ENCODE measurements around the gene DSG4. TPM values are rescaled to one million over a fixed set of nuclear protein-coding genes. Genes with fewer than 3 reads are reported as not detected.

Gene DSG4
- total and polyA plus RNA-seq, 9 of the 15 experiments (the other 6 are each of a cell fraction or from before 2014, with no cell fraction given): not detected

DNA sequence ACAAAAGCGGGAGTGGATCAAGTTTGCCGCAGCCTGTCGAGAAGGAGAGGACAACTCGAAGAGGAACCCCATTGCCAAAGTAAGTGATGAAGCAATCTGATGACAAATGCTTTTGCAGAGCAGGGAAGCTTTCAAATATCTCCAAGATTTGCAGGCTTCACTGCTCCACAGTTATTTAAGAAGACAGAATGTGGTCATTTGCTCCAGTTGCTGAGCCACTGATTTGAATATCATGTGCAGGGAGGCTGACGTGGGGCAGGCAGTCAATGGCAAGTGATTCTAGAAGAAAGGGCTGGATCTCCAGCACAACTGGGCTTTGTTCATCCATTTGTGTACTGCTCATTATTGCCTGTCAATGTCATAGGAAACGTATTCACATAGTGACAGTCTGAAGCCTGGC is 10.2 kb downstream of the DSG4 start:
- Histone ChIP-seq H3K79me2 (ENCODE audit: control insufficient read depth, insufficient read depth, low read length) (no peaks in the 10 kb centered on the region), H3K27ac (ENCODE audit: extremely low read depth, low read depth, low read length) (no peak overlapping the region), H3K9me3 (replicated peaks; ENCODE audit: control insufficient read depth, insufficient read depth, low read depth, low read length) (no peaks in the 10 kb centered on the region), H3K4me3 (no peak overlapping the region), H3K36me3 (ENCODE audit: control insufficient read depth, insufficient read depth, low read length) (no peaks in the 10 kb centered on the region), H3K4me2 (ENCODE audit: insufficient read depth, low read length) (no peak overlapping the region), H4K20me1 (replicated peaks; ENCODE audit: control insufficient read depth, insufficient read depth, low read length) (no peaks in the 10 kb centered on the region), H3K27me3 (ENCODE audit: control insufficient read depth in 2 of 2, insufficient read depth in 2 of 2, low read length in 2 of 2) (no peaks in the 10 kb centered on the region), H3K4me1 (replicated peaks in 1 of 2; ENCODE audit: control insufficient read depth in 2 of 2, insufficient read depth in 2 of 2, low read length in 2 of 2) (no peaks in the 10 kb centered on the region), H3K9ac (ENCODE audit: insufficient read depth in 1 of 2, low read depth in 2 of 2, low read length in 2 of 2) (no peak overlapping the region), H3K9me1 (ENCODE audit: control insufficient read depth, insufficient read depth, low read length) (no peaks in the 10 kb centered on the region), H2AFZ (ENCODE audit: low read depth, low read length) (no peak overlapping the region)
- no peak for FAIRE-seq
- intact Hi-C loops (cut with micrococcal nuclease) (no loop called here), in situ Hi-C loops (cut with MboI) (no loop called here)
- no peak for ATAC-seq
- CTCF ChIA-PET (ENCODE audit: low intra/inter-chr PET ratio): no interaction called here
- POLR2A ChIA-PET: interaction anchor here (0.8 kb wide), 1 partner anchor 146 kb away, joined by 4 read pairs; no protein-coding TSS in a partner anchor
- WGBS (ENCODE audit: insufficient coverage, low coverage, missing lambda C conversion rate): 2% methylated on average over 6 of the region's 6 CpGs
- no peak for DNase-seq (ENCODE audit: extremely low read depth in 1 of 4, low spot score in 3 of 4)
- TF ChIP-seq ZNF75A (CRISPR knock-in tag; IDR thresholded peaks at IDR 0.05) (no peak), CEBPB (tag; IDR thresholded peaks at IDR 0.05) (peak; percentile 62), GATA2 (CRISPR knock-in tag; IDR thresholded peaks at IDR 0.05) (no peak), XRCC4 (IDR thresholded peaks at IDR 0.05; ENCODE audit: extremely low read depth, insufficient read depth, insufficient read length) (no peak)
- TF ChIP-seq, protein P1, sequence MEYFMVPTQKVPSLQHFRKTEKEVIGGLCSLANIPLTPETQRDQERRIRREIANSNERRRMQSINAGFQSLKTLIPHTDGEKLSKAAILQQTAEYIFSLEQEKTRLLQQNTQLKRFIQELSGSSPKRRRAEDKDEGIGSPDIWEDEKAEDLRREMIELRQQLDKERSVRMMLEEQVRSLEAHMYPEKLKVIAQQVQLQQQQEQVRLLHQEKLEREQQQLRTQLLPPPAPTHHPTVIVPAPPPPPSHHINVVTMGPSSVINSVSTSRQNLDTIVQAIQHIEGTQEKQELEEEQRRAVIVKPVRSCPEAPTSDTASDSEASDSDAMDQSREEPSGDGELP (CRISPR knock-in tag; IDR thresholded peaks at IDR 0.05; ENCODE audit: borderline replicate concordance): no peak
- no TSS peak for BruUV-seq (replicated peaks)

- in situ Hi-C loops (cut with MboI): no loop called here
- Histone ChIP-seq H3K4me3 (no peak overlapping the region), H3K79me2 (ENCODE audit: control insufficient read depth, insufficient read depth, low read length) (no peaks in the 10 kb centered on the region), H3K4me2 (ENCODE audit: insufficient read depth, low read length) (no peak overlapping the region), H3K9me1 (ENCODE audit: control insufficient read depth, insufficient read depth, low read length) (no peaks in the 10 kb centered on the region), H3K36me3 (ENCODE audit: control insufficient read depth, insufficient read depth, low read length) (no peaks in the 10 kb centered on the region), H3K9ac (ENCODE audit: insufficient read depth in 1 of 2, low read depth in 2 of 2, low read length in 2 of 2) (no peak overlapping the region), H3K4me1 (replicated peaks in 1 of 2; ENCODE audit: control insufficient read depth in 2 of 2, insufficient read depth in 2 of 2, low read length in 2 of 2) (no peaks in the 10 kb centered on the region), H2AFZ (ENCODE audit: low read depth, low read length) (no peak overlapping the region), H3K27ac (ENCODE audit: extremely low read depth, low read depth, low read length) (no peak overlapping the region), H3K27me3 (ENCODE audit: control insufficient read depth in 2 of 2, insufficient read depth in 2 of 2, low read length in 2 of 2) (no peaks in the 10 kb centered on the region), H3K9me3 (replicated peaks; ENCODE audit: control insufficient read depth, insufficient read depth, low read depth, low read length) (no peaks in the 10 kb centered on the region), H4K20me1 (replicated peaks; ENCODE audit: control insufficient read depth, insufficient read depth, low read length) (no peaks in the 10 kb centered on the region)
- FAIRE-seq (no peak), ATAC-seq (peak; percentile 58), DNase-seq (ENCODE audit: extremely low read depth in 1 of 4, low spot score in 3 of 4) (peak in 1 of 4 experiments; percentile 18)
- BruUV-seq (replicated peaks): no TSS peak
- ChIA-PET CTCF (ENCODE audit: low intra/inter-chr PET ratio) (no interaction called here), POLR2A (no interaction called here)
- intact Hi-C loops (cut with micrococcal nuclease): no loop called here
- 4% methylated on average over 3 of the region's 3 CpGs for WGBS (ENCODE audit: insufficient coverage, low coverage, missing lambda C conversion rate)
- TF ChIP-seq ZFP30 (CRISPR knock-in tag; IDR thresholded peaks at IDR 0.05; ENCODE audit: borderline replicate concordance): no peak
- TF ChIP-seq ZNF512 (tag; IDR thresholded peaks at IDR 0.05): no peak
- TF ChIP-seq, protein P2, sequence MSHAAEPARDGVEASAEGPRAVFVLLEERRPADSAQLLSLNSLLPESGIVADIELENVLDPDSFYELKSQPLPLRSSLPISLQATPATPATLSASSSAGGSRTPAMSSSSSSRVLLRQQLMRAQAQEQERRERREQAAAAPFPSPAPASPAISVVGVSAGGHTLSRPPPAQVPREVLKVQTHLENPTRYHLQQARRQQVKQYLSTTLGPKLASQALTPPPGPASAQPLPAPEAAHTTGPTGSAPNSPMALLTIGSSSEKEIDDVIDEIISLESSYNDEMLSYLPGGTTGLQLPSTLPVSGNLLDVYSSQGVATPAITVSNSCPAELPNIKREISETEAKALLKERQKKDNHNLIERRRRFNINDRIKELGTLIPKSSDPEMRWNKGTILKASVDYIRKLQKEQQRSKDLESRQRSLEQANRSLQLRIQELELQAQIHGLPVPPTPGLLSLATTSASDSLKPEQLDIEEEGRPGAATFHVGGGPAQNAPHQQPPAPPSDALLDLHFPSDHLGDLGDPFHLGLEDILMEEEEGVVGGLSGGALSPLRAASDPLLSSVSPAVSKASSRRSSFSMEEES (CRISPR knock-in tag; IDR thresholded peaks at IDR 0.05): peak; percentile 37
- no peak for TF ChIP-seq PPARD (CRISPR knock-in tag; IDR thresholded peaks at IDR 0.05)
- no peak for TF ChIP-seq ZNF830 (CRISPR knock-in tag; IDR thresholded peaks at IDR 0.05)
- TF ChIP-seq, protein P1 (CRISPR knock-in tag; IDR thresholded peaks at IDR 0.05; ENCODE audit: borderline replicate concordance): no peak
- TF ChIP-seq CBFB (CRISPR knock-in tag; IDR thresholded peaks at IDR 0.05): no peak
- TF ChIP-seq CHD2 (IDR thresholded peaks at IDR 0.05; ENCODE audit: low read depth, low read length): no peak
Measured at GRCh38 chr18:31393286-31393685, 16.7 kb downstream of the DSG4 start.

Measured in K562 (cell line).